NCI-H748 (cell line): ENCODE results near the gene COL24A1.
"Not testable (repeated sequence)": the region's sequence is repeated elsewhere in the genome, so short reads cannot be mapped to it uniquely, and the experiment has no call there.

ENCODE experiments used
- DNase-seq: peaks from one replicate; lab custom pipeline; 2025; ENCODE audit not compliant: unreplicated experiment; lab: John Stamatoyannopoulos, UW

COL24A1 gene

GRCh38 chr1:86085741-86086409 is 70.7 kb downstream of the COL24A1 start:
- DNase-seq, result no peak

- no peak for DNase-seq
These were observed 71.6 kb downstream of the COL24A1 start for GRCh38 chr1:86084998-86085397.

GRCh38 chr1:86082183-86082582 is 74.4 kb downstream of the COL24A1 start:
- no peak for DNase-seq

GRCh38 chr1:86072474-86072873 is 84.1 kb downstream of the COL24A1 start:
- not testable (repeated sequence) for DNase-seq

GRCh38 chr1:86071870-86072269 is 84.7 kb downstream of the COL24A1 start:
- DNase-seq, result not testable (repeated sequence)

DNA sequence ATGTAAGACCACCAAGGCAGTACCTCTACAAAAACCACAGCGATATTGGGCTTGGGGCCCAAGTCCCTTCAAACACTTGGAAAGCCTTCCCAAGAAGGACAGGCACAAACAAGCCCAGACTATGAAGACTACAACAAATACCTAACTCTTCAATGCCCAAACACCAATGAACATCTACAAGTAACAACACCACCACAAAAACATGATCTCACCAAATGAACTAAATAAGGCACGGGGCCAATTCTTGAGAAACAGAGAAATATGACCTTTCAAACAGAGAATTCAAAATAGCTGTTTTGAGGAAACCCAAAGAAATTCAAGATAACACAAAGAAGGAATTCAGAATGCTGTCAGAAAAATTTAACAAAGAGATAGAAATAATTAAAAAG is 86.8 kb downstream of the COL24A1 start:
- no peak for DNase-seq

DNA sequence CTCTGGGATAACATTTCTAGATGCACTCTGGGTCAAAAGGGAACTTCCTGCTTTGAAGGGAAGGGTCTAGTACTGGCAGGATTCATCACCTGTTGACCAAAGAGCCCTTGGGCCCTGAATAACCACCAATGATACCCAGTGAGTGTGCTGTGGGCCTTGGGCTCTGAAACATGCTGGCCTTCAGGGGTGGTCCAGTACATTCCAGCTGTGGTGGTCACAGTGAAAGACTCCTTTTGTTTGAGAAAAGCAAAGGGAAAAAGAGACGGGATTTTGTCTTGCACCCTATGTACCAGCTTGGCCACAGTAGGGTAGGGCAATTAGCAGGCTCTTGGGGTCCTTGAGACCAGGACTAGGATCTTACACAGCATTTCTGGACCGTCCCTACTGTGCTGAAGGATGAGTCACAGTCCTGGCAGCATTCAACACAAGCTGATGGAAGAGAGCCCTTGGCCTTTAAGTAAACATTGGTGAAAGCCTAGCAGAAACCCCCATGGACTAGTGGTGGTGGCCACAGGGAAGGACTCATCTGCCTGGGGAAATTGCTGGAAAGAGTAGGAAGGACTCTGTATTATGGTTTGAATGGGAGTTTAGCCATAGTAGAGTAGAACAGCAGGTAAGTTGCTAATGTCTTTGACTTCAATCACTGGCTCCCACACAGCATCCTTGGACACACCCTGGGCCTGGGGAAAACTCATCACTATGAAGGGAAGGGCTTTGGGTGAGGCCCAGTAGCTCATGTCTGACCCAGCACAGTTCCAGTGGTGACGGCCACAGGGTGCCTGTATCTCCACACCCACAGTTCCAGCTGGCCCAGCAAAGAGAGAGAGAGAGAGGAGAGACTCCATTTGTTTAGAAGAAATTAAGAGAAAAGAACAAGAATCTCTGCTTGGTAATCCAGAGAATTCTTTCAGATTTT is 87.5 kb downstream of the COL24A1 start:
- DNase-seq, result no peak

DNA sequence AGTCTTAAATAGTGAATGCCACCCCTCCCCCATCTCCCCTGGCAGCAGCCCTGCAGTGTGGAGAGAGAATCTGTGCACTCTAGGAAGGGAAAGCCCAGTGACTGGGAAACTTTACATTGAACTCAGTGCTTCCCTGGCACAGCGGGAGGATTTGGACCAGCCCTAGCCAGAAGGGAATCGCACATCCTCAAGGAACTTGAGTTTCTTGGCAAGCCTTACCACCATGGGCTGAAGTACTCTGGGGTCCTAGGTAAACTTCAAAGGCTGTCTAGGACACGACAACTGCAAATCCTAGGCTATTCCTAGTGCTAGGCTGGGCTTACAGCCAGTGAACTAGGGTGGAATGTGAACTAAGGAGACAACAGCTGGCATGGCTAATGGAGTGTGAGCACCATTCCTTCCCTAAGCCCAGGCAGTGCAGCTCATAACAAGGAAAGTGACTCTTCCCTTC is 88.3 kb downstream of the COL24A1 start:
- no peak for DNase-seq

DNA sequence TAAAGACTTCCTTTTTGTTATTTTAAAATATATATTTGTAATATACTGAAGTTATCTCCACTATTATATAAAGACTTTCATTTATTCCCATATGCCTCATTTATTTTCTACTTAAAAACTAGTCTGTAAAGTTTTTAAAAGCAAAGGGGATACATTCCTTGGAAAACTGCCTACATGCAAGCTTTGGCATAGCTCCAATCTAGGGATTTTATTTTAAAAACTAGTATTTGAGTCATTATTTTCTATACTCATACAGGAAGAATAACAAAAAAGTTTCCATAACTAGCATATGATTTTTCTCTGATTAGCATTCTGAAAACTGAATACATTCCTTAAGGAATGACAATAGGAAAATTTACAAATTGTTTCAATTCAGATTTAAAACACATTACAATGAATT is 88.9 kb downstream of the COL24A1 start:
- no peak for DNase-seq

GRCh38 chr1:86064899-86065298 is 91.7 kb downstream of the COL24A1 start:
- no peak for DNase-seq

- no peak for DNase-seq
These were observed 92.9 kb downstream of the COL24A1 start for GRCh38 chr1:86063721-86064120.

DNA sequence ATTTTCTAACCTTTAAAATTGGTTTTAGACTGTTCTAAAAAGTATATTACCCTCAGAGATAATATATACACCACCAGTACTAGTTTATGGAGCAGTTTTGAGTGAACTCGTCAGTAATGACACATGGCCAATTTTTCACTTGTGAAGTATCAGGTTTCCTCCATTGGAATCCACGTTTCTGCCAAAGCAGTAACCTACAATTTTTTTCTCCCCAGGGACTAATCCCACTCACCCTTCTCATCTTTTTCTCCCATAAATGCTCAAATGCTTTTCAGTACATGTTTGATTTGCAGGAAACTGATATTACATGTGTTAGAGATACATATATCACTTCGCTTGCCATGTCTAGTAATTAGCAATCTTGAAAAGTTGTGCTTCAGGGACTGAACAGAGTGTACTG is 94.1 kb downstream of the COL24A1 start:
- DNase-seq, result no peak

DNA sequence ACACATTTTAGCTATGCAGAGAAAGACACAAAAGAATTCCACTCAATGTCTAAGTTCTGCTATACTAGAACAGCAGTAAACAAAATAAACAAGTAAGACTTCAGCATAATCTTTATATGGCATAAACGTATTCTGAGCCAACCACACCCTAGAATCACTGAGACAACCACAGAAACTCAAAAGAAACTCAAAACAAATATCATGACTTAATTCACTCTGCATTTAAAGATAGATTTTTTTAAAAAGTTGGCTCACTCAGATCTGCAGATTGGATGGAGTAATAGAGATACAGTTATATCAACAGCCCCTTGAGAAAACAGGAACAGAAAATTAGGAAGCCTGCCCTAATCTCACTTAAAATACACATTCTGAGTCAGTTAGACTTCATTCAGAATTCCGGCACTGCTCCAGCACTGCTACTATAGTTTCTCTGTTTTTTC is 95.0 kb downstream of the COL24A1 start:
- DNase-seq, result no peak

GRCh38 chr1:86054396-86054795 is 102.2 kb downstream of the COL24A1 start:
- DNase-seq, result no peak

- DNase-seq, result no peak
These were observed 103.4 kb downstream of the COL24A1 start for GRCh38 chr1:86052948-86053698.

GRCh38 chr1:86035101-86035500 is 121.5 kb downstream of the COL24A1 start:
- no peak for DNase-seq

GRCh38 chr1:86030180-86030579 is 126.4 kb downstream of the COL24A1 start:
- DNase-seq, result no peak

GRCh38 chr1:86018283-86018923 is 138.2 kb downstream of the COL24A1 start:
- peak; percentile 40 for DNase-seq

DNA sequence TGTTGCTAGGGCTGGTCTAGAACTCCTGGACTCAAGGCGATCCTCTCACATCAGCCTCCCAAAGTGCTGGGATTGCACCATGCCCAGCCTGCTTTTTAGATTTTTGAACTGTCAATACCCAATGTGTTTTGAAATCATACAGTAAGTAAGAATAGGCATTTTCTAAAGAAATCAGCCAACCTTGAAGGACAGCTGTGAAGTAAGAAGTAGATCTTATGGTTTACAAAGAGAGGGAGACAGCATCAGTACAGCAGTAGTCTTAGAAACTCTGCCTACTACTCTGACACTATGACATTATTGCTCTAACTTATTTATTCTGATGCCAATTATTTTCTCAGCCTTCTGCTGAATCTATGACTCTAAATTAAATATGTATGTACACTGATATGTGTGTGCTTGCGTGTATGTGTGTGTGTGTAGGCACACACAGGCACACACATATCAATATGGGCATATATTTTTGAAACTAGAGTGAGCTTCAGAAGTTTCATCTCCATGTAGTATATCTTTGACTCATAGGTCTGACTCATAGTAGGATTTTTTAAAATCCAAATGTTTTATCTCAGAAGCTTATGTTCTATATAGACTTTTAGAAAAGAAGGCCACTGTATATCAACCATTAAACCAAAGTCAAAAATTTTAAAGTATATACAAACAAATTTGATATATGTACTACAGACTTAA is 140.4 kb downstream of the COL24A1 start:
- no peak for DNase-seq

GRCh38 chr1:86015375-86015774 is 141.2 kb downstream of the COL24A1 start:
- DNase-seq, result no peak
